ENCODE data around the gene KRT82. TPM values are rescaled to one million over a fixed set of nuclear protein-coding genes. Genes with fewer than 3 reads are reported as not detected.

KRT82 gene
- total RNA-seq, 1 donor from 2014 or later = not detected

DNA sequence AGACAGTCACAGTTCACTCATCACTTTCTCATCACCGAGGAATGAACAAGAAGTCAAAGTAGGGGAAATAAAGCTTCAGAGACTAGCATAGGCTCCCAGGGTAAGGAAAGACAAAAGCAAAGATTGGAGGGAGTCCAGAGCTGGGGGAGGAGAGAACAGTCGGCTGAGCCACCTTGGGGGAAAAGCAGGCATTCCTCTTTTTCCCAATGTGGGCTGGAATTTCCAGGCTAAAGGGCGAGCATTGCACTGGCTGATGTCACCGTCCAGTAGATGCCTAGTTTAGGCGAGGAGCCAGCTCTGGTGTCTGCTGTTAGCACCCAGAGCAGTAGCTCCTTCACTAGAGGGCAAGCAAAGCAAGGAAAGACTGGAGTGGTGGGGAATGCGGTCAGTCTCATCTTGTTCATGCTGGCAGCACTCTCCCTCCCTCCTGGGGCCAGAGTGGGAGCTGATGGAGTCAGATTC, 36.5 kb upstream of the KRT82 start:
- Mint-ChIP-seq H3K36me3 (ENCODE audit: low read depth) (no peaks in the 10 kb centered on the region), H3K27ac (ENCODE audit: unreplicated experiment) (no peak overlapping the region), H3K27me3 (ENCODE audit: low read depth) (peaks cover 24% of the 10 kb centered on the region), H3K4me1 (peaks cover 13% of the 10 kb centered on the region), H3K9me3 (no peaks in the 10 kb centered on the region), H3K4me3 (no peak overlapping the region)
- no peak for DNase-seq (ENCODE audit: low read depth, low spot score)
- TF ChIP-seq CTCF (conservative IDR thresholded peaks at IDR 0.05) = no peak

- H3K27ac Mint-ChIP-seq (ENCODE audit: unreplicated experiment) = no peak overlapping the region
- no peak overlapping the region for H3K4me3 Mint-ChIP-seq
- TF ChIP-seq CTCF (conservative IDR thresholded peaks at IDR 0.05) = no peak
- H3K27me3 Mint-ChIP-seq (ENCODE audit: low read depth) = peaks cover 22% of the 10 kb centered on the region
- no peak for DNase-seq (ENCODE audit: low read depth, low spot score)
- H3K9me3 Mint-ChIP-seq = peaks cover 3% of the 10 kb centered on the region
- peaks cover 22% of the 10 kb centered on the region for H3K4me1 Mint-ChIP-seq
- no peaks in the 10 kb centered on the region for H3K36me3 Mint-ChIP-seq (ENCODE audit: low read depth)
Measured at GRCh38 chr12:52441320-52441911, 35.3 kb upstream of the KRT82 start.

GRCh38 chr12:52440821-52441319, 34.7 kb upstream of the KRT82 start:
- DNase-seq (ENCODE audit: low read depth, low spot score) = no peak
- Mint-ChIP-seq H3K4me1 (peaks cover 22% of the 10 kb centered on the region), H3K9me3 (peaks cover 3% of the 10 kb centered on the region), H3K4me3 (no peak overlapping the region), H3K36me3 (ENCODE audit: low read depth) (no peaks in the 10 kb centered on the region), H3K27ac (ENCODE audit: unreplicated experiment) (peak overlapping the region; percentile 11), H3K27me3 (ENCODE audit: low read depth) (peaks cover 17% of the 10 kb centered on the region)
- no peak for TF ChIP-seq CTCF (conservative IDR thresholded peaks at IDR 0.05)

GRCh38 chr12:52439845-52440244, 33.7 kb upstream of the KRT82 start:
- H3K4me1 Mint-ChIP-seq = peaks cover 22% of the 10 kb centered on the region
- H3K4me3 Mint-ChIP-seq = no peak overlapping the region
- no peak for DNase-seq (ENCODE audit: low read depth, low spot score)
- peaks cover 3% of the 10 kb centered on the region for H3K9me3 Mint-ChIP-seq
- no peak overlapping the region for H3K27ac Mint-ChIP-seq (ENCODE audit: unreplicated experiment)
- TF ChIP-seq CTCF (conservative IDR thresholded peaks at IDR 0.05) = no peak
- H3K27me3 Mint-ChIP-seq (ENCODE audit: low read depth) = peaks cover 17% of the 10 kb centered on the region
- no peaks in the 10 kb centered on the region for H3K36me3 Mint-ChIP-seq (ENCODE audit: low read depth)

DNA sequence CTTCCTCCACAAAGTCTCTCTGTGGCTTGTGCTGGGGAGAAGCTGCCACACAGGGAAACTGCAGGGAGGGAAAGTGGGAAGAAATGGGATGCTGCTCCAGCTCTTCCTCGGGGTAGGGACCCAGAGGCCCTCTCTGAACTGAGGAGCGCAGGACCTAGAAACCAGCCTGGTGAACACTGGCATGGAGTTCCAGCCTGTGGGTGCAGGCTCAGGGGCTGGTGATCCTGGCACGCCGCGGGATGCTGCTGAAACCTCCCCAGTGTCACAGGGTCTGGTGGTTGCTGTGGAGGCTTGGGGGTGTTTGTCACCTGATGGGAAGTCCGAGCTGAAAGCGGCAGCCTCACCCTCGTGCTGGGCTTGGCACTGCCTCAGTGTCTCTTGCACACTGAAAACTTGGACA, 33.3 kb upstream of the KRT82 start:
- no peak overlapping the region for H3K4me3 Mint-ChIP-seq
- no peak for TF ChIP-seq CTCF (conservative IDR thresholded peaks at IDR 0.05)
- H3K36me3 Mint-ChIP-seq (ENCODE audit: low read depth) = no peaks in the 10 kb centered on the region
- H3K27me3 Mint-ChIP-seq (ENCODE audit: low read depth) = peaks cover 17% of the 10 kb centered on the region
- peaks cover 22% of the 10 kb centered on the region for H3K4me1 Mint-ChIP-seq
- peaks cover 3% of the 10 kb centered on the region for H3K9me3 Mint-ChIP-seq
- DNase-seq (ENCODE audit: low read depth, low spot score) = no peak
- no peak overlapping the region for H3K27ac Mint-ChIP-seq (ENCODE audit: unreplicated experiment)
